UCSD-AML1 (cell line): Measurements from ENCODE around the gene URB2.
"Not testable (repeated sequence)": the region's sequence is repeated elsewhere in the genome, so short reads cannot be mapped to it uniquely, and the experiment has no call there.

ENCODE experiments used
- DNase-seq: peaks from one replicate; lab custom pipeline; 2025; ENCODE audit not compliant: unreplicated experiment; lab: John Stamatoyannopoulos, UW

The URB2 gene

DNA sequence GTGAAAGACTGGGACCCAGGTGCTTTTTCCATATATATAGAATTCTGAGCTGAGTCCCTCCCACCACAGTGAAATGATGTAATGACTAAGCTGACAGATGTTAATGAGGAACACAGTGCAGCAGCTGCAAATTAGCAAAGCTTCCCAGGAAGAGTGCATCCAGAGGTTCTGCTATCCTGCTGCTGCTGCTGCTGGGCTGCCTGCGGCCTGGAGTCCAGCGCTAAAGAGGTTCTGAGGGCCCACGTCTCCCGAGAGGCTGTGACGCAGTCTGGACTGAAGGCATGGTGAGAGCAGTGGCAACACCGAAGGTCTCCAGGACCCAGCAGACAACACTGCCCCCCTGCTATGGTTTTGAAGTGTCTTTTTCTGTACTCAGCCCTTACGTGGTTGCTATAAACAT is 63.9 kb downstream of the URB2 start:
- no peak for DNase-seq

GRCh38 chr1:229690662-229691061 is 64.6 kb downstream of the URB2 start:
- DNase-seq, result no peak

- DNase-seq, result no peak
Measured at GRCh38 chr1:229691362-229691761, 65.3 kb downstream of the URB2 start.

GRCh38 chr1:229693129-229693900 is 67.3 kb downstream of the URB2 start:
- DNase-seq, result no peak

- no peak for DNase-seq
Measured at GRCh38 chr1:229694053-229694693, 68.1 kb downstream of the URB2 start.

- no peak for DNase-seq
Measured at GRCh38 chr1:229696385-229696784, 70.3 kb downstream of the URB2 start.

DNA sequence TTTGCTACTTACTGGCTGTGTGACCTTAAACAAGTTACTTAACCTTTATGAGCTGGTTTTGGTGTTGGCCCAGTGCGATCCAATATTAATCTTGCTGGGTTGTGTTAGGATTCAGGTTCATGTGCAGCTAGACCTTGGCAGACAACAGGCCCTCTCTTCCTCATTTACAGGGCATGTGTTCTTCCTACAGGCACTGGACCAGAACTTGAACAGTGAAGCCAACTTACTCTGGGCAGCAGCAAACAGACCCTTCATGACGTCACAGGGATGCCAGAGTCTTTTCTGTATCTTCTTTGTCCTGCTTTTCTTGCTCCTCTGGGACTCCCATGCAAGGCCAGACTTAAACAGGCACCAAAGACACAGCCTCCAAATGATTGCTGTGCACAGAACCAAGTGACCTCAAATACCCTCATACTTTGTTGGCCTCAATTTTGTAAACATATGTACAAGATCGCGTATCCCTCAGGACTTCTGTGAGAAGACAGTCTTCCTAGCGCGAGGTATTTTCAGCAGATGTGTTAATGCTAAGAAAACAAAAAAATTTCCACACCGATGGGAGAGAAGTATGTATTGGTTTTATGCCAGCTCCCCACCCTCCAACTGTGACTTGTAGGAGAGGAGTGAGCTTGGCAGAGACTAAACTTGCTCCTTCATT is 73.7 kb downstream of the URB2 start:
- DNase-seq, result no peak

- no peak for DNase-seq
Measured at GRCh38 chr1:229704157-229704556, 78.1 kb downstream of the URB2 start.

DNA sequence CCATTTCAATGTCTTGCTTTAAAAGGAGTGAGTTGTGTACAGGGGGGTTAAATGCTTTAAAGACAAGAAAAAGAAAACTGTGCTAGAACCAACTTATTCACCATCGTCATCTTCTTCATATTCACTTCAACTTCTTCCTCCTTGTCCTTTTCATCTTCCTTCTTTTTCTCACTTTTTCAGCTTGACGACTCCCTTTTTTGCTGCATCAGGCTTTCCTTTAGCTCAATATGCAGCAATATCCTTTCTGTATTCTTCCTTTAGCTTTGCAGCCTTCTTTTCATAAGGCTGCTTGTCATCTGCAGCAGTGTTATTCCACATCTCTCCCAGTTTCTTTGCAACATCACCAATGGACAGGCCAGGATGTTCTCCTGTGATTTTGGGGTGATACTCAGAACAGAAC is 79.1 kb downstream of the URB2 start:
- not testable (repeated sequence) for DNase-seq

GRCh38 chr1:229707127-229707526 is 81.1 kb downstream of the URB2 start:
- DNase-seq, result not testable (repeated sequence)

- DNase-seq, result no peak
Measured at GRCh38 chr1:229709500-229710013, 83.5 kb downstream of the URB2 start.
